Measurements from ENCODE around the gene R3HDM2.

Gene R3HDM2

DNA sequence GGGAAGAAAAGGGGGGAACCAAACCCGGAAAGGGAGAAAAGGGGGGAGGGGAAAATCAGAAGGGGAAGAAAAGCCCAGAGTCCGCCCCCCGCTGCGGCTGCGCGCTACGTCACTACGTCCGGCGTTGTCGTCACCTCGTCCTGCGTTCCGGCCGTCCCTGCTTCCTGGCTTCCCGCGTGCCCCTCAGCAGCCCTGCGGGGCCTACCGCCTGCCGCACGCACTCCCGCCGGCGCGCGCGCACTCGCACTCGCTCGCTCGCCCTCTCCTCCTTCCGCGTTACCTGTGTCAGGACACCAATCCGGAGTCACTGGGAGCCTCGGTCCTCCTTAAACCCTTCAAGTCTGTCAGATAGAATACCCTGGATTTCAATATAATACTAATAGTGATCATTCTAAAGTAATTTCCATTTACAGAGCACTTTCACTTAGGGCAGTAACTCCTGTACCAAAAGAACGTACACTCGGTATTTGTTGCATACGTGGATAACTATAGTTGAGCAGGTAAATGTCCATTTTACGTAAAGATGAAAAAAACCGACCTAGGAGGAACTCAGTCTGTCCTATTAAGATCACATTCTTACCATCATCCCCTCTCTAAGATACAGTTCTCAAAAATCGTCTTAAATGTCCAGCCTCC, at the start of gene R3HDM2:
TSS of gene R3HDM2 (minus strand) at position 113 of the 636 bp plus-strand sequence. CDS start 120,615 bp downstream, outside the sequence.
- peak; percentile 86 for DNase-seq (ENCODE audit: low read depth)

DNA sequence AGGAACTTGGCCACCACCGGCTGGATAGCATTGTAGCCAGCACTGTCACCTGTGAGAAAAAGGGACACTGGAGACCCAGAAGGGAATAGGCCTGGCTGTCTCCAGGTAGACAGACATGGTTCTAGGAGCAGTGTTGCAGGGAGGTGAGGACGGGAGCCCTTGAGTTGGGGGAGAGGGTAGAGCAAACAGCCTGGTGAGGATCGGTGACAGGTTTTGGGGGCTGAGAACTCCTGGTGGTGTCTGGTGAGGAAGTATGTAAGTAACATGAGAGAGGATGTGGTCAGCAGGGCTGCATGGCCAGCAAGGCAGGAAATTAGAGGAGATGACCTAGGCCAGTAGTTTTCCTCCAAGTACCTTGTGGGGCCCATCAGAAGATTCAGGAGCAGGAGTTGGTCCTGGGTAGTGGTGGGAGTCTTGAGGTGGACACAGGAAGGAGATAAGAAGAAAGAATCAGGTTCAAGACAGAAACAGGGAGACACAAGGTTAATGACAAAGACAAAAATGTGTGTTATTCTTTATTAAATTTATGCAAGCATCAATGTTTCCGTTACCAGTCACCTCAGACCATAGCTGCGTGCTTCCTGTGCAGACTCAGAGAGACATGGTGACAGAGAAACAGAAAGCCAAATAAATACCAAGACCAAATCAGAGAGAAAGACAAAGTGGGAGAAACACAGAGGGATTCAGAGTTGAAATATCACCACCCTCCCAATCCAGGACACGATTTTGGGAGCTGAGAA, 48.7 kb upstream of the R3HDM2 start, which contains the start of gene ARHGAP9:
TSS of gene ARHGAP9 (minus strand) at position 491 of the 740 bp plus-strand sequence. CDS start at position 31, 460 bp downstream.
- no peak for DNase-seq (ENCODE audit: low read depth)

DNA sequence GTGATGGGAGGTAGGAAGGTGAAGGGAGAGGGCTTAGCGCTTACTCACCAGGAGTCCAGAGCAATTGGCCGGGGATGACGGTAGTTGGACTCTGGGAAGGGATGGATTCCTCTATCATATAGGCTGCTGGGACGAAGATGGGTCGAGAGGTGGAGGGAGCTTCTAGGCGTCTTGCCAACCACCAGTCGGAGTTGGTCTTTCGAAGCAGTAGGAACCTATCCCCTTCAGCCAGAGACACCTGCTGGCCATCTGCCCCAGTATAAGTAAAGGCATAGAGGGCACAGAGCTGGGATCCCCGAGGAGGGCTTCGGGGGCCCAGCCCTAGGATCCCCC, 48.2 kb upstream of the R3HDM2 start:
- DNase-seq (ENCODE audit: low read depth) = no peak

DNA sequence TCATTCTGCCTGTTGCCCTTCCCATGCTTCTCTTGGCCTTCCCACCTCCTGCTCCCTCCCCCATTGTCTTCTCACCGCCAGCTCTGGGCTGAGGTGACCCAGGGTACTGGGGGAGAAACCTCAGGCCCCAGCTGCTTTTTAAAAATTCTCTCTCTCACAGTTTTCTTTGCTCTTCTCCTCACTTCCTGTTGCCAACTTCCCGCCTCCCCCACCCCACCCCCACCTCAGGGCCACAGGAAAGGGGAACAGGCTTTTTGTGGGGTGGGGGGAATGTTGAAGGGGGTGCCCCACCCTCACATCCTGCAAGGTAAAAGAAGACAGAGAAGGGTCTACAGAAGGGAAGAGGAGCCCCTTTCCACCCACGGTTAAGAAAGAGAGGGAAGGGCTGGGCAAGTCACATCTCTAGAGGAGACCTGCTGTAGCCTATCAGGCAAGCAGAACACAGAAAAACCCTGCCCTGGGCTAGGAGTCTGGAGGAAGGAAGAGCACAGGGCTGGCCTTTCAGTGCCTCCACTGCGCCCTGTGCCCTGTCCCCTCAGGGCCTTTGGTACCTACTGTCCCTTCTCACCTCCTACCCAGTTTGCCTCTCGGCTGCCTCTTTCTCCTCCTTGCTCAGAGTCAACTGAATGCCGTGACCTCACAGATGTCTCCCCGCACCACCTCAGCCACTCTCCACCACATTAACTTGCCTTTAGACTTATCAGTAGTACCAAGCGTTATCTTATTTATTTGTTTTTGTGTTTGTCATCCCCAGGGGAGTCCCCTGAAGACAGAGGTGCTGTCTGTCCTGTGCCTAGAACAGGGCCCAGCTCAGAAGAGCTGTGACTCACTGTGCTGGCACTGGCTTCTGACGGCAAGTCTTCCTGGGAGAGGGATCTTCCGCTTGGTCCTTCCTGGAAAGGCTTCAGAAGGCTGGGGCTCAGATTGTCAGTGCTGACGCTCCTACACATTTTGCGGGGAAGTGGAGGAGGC, 47.2 kb upstream of the R3HDM2 start:
- DNase-seq (ENCODE audit: low read depth) = no peak

DNA sequence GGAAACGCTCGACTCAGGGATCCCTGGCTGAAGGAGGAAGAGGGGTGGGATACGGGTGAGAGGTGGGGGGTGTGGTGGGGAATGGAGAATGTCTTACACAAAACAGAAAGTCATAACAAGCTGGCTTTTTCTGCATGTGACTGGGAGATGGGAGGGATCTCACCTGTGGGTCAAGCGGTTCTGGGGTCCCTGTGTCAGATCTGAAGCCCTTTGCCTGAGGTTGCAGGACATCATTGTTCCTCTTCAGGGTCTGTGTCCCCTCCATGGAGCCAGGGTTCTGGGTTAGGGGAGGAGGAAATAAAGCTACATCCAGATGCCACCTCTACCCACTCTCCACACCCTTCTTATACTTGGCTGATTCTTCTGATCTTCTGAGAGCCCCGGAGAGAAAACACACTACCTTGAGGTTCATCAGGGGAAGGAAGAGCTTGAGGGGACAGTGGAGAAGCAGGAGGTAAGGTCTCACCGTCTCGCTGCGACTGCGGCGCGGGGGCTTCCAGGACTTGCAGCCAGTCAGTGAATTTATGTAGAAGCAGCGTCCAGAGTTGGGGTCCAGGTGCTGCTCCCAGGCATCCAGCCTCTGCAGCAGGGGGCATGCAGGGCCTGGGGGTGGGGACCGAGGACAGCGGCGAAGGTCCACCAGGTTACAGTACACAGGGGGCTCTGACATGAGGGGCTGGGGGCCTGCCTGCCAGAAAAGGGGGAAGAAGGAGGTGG, 46.3 kb upstream of the R3HDM2 start:
- no peak for DNase-seq (ENCODE audit: low read depth)

DNA sequence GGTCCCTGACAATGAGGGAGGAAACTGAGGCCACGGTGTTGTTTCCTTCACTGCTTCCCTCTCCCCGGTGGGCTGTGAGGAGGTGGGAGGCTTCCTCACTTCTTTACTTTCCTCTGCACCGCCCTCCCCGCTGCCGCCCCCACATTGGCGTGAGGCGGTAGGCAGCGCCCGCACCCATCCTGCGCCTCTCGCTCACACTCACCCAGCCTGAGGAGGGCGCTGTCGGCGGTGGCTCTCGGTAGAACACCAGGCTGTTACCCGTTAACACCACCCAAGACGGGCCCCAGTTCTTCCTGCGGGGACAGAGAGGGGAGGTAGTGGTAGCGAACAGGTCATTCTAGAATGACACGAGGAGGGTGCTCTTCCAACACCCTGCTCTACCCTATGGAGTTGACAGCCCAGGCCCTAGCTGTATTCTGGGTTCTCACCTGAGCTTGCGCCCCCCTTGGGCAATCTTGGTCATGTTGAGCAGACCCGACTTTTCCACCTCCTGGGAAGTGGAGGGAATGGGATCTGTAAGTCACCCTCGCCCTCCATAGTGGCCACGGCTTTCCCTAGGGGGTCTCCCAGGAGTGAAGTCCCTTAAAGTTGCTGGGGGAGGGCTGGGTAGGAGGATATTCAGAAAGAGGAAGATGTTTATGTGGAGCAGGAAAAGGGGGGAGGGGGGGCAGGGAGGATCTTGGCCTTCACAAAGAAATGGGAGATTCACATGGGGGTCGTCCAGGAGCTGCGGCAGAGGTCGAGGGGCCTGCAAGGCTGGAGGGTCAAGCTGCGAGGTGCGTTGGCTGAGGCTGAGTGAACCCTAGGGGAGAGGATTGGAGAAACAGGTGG, 45.5 kb upstream of the R3HDM2 start:
- DNase-seq (ENCODE audit: low read depth) = no peak

DNA sequence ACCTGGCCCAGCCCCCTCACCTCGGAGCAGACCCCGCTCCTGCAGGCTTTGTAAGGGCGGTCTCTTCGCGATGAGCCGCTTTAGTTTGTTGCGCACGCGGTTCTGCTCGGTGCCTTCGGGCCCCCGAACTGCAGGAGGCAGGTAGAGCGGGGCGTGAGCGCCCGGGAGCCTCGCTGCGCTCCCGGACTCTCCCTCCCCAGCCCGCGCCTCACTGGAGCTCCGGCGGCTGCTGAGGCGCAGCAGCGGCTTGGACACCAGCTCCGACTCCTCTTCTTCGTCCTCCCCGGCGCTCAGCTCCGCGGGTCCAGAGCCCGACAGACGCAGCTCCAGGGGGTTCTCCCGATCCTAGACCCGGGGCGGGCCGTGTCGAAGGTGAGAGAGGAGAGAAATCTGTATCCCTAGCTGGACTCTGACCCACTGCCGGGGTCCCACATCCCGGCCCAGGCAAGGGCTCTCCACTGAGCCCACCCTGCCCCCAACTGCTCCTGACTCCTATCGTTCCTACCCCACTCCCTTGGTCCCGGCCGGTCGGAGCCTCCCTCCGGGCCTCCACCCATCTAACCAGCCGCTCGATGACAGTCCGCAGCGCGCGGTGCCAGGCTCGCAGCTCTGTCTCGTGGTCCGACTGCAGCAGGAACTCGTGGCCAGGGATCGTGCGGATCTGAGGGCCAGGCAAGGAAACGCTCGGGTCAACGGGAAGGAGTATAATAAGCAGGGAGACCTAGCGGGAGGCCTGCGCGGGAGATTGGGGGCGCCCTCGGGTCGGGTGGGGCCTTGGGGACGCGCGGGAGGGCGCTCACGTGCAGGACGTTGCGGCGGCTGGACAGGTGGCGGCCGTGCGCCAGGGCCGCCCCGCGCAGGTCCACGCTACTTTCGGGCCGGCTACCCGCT, 44.7 kb upstream of the R3HDM2 start:
- DNase-seq (ENCODE audit: low read depth) = no peak

DNA sequence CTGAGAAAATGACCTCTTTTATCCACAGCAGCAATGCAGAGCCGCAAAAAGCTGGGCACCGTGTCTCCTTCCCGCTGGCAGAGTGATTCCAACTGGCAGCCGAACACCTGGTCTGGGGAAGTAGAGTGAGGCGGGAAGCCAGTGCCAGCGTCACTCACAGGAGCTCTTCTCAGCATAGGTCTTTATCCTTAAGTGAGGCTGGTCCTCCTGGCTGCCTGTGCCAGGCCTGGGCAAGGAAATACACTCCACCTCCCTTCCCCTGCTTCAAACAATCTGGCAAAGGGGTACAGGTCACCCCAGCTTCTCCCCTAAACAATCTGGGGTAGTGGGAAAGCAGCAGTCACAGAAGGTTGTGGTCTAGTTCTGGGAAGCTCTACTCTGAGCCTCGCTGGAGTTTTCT, 44.0 kb upstream of the R3HDM2 start:
- DNase-seq (ENCODE audit: low read depth) = no peak

DNA sequence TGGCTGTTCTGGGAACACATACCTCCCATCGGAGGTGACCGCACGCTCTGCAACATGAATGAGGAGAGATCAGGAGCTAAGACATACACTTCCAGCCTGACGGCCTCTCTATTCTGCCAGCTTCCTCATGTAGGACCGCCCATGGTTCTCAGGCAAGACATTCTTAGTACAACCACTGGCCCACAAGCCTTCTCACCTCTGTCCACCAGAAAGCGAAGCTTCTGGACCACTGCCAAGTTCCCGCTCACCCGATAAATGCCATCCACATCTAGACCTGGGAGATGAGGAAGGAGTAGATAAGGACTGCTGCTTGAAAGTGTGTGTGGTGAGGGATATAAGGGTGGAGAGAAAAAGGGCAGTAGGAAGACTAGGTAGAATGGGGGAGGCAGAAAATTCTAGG, 43.6 kb upstream of the R3HDM2 start:
- no peak for DNase-seq (ENCODE audit: low read depth)

DNA sequence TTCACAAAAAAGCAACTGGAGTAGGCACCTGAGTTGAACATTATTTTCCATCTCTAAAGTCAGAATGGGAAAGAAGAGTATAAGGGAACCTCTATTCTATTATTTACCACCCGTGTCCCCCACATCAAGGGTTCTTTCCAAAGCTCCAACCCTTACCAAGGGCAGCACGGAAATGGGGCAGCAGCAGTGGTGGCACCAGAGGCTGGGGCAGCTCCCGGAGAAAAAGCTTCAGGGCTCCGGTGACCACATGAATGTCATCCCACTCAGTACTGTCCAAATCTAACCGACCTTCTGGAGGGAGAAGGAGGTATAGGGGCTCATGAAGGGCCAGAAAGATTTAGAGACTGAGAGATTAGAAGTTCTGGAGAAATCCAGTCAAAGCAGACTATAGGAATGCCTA, 43.0 kb upstream of the R3HDM2 start:
- no peak for DNase-seq (ENCODE audit: low read depth)

DNA sequence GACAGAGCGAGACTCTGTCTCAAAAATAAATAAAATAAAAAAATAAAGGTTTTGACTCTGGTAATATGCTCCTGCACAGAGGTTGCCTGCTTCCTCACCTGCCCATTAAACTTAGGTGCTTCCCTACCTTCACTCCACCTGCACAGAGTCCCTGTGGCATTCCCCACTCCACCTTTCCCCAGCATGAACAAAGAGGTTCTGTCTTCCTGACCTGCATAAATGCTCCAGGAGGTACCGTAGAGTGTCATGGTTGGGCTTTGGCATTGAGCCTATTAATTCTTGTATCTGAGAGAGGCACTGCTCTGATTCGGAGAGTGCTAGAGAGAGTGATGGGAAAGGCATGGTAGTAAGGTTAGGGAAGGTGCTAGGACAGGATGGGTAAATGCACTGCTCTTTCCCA, 42.5 kb upstream of the R3HDM2 start:
- DNase-seq (ENCODE audit: low read depth) = no peak

DNA sequence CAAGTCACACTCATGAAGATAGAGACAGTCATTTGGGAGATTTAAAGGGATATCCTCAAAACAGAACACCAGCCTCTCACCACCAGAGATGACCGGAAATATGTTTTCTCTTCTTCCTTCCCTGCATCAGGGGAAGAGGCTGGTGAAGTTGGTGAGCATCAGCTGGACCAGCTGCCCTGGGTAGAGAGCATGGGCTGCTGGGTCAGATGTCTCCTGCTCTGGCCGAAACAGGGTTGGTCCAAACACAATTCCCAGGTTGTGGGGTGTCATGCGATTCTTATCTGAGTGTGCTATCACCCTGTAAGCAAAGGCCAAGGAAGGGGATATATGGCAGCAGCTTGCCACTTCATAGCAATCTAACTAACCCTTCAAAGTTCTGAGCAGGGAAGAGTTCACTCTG, 41.5 kb upstream of the R3HDM2 start:
- DNase-seq (ENCODE audit: low read depth) = no peak

DNA sequence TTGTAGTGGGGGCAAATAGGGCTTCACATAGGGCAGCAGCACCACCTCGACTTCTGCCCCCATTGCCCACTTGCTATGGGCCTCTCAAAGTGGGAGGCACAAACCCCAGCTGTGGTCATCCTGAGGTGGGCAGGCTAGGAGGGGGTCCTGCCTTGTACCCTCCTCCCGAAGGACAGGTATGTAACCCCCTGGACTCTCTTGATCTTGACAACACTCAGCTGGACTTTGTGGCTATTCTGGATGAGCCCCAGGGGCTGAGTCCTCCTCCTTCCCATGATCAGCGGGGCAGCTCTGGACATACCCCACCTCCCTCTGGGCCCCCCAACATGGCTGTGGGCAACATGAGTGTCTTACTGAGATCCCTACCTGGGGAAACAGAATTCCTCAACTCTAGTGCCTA, 40.8 kb upstream of the R3HDM2 start:
- DNase-seq (ENCODE audit: low read depth) = no peak

DNA sequence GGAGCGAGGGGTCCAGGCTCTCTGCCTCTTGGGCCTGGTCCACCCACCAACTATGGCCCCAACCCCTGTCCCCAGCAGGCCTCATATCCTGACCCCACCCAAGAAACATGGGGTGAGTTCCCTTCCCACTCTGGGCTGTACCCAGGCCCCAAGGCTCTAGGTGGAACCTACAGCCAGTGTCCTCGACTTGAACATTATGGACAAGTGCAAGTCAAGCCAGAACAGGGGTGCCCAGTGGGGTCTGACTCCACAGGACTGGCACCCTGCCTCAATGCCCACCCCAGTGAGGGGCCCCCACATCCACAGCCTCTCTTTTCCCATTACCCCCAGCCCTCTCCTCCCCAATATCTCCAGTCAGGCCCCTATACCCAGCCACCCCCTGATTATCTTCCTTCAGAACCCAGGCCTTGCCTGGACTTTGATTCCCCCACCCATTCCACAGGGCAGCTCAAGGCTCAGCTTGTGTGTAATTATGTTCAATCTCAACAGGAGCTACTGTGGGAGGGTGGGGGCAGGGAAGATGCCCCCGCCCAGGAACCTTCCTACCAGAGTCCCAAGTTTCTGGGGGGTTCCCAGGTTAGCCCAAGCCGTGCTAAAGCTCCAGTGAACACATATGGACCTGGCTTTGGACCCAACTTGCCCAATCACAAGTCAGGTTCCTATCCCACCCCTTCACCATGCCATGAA, 40.3 kb upstream of the R3HDM2 start:
- DNase-seq (ENCODE audit: low read depth) = no peak

DNA sequence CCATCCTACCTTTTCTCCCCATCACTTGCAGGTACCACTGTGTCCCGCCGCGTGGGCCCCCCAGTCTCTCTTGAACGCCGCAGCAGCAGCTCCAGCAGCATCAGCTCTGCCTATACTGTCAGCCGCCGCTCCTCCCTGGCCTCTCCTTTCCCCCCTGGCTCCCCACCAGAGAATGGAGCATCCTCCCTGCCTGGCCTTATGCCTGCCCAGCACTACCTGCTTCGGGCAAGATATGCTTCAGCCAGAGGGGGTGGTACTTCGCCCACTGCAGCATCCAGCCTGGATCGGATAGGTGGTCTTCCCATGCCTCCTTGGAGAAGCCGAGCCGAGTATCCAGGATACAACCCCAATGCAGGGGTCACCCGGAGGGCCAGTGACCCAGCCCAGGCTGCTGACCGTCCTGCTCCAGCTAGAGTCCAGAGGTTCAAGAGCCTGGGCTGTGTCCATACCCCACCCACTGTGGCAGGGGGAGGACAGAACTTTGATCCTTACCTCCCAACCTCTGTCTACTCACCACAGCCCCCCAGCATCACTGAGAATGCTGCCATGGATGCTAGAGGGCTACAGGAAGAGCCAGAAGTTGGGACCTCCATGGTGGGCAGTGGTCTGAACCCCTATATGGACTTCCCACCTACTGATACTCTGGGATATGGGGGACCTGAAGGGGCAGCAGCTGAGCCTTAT, 39.6 kb upstream of the R3HDM2 start:
- DNase-seq (ENCODE audit: low read depth) = no peak

DNA sequence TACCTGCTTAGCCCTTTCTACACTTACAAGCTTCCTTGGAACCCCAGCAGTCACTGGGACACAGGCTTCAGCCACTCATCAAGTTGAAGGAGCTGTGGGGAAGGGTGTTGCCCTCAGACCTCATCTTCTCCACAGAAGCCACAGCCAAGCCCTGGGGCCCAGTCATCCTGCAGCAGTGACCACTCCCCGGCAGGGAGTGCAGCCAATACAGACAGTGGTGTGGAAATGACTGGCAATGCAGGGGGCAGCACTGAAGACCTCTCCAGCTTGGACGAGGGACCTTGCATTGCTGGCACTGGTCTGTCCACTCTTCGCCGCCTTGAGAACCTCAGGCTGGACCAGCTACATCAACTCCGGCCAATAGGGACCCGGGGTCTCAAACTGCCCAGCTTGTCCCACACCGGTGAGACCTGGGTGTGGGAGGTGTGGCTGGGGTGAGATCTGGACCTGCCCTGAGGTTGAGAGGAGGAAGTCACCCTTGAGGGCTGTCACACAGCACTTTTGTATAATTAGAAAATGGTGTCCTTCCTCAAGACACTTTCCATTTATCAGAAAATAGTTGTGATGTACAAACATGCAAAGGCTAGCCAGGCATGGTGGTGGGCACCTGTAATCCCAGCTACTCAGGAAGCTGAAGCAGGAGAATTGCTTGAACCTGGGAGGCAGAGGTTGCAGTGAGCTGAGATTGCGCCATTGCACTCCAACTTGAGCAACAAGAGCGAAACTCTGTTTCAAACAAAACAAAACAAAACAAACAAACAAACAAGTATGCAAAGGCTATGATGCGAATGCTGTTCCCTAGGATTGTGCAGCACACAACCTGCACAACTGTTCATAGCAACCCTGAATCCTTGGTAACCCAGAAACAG, 38.7 kb upstream of the R3HDM2 start:
- DNase-seq (ENCODE audit: low read depth) = no peak

DNA sequence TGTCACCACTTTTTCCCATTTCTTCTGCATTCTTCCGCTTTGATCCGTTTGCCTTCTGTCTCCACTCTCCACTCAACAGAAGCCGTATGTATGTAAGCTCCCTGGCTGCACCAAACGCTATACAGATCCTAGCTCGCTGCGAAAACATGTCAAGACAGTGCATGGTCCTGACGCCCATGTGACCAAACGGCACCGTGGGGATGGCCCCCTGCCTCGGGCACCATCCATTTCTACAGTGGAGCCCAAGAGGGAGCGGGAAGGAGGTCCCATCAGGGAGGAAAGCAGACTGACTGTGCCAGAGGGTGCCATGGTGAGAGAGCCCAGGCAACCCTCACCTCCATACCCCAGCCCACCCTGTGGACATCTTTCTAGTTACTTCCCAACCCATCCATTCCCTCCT, 37.1 kb upstream of the R3HDM2 start:
- DNase-seq (ENCODE audit: low read depth) = no peak
